Stimulated activated naive CD8-positive, alpha-beta T cell treated with anti-CD3 and anti-CD28 coated beads, Interleukin-15, amount 100 ng/mL, for 72 hours (primary cell): ENCODE data around the gene TBL1XR1.

Experiments used
- ATAC-seq: fragments of 150-1000 bp; cut with Tn5 transposase; 2 replicates; pipeline ENCODE4 v1.10.0; 2021; ENCODE audit warnings: mild to moderate bottlenecking, moderate library complexity
- DNase-seq, 2 donors: peaks; one replicate each; pipeline ENCODE4 v3.0.0; 2021 to 2022
- H3K27ac Mint-ChIP-seq, 2 donors: one replicate each; pipeline ENCODE4 v1.8.0; 2022; ENCODE audit warnings: mild to moderate bottlenecking in 2 of 2, mixed read lengths in 2 of 2, moderate library complexity in 2 of 2
- H3K27me3 Mint-ChIP-seq: one replicate; pipeline ENCODE4 v1.8.0; 2022; ENCODE audit warnings: mixed read lengths
- H3K4me1 Mint-ChIP-seq: one replicate; pipeline ENCODE4 v1.8.0; 2022; ENCODE audit warnings: mild to moderate bottlenecking, mixed read lengths
- H3K4me3 Mint-ChIP-seq, 2 donors: one replicate each; pipeline ENCODE4 v1.8.0; 2022; ENCODE audit warnings: mild to moderate bottlenecking in 2 of 2, mixed read lengths in 2 of 2, moderate library complexity in 1 of 2
- H3K9me3 Mint-ChIP-seq, 2 donors: one replicate each; pipeline ENCODE4 v1.8.0; 2022; ENCODE audit warnings: mixed read lengths in 2 of 2

Gene TBL1XR1

GRCh38 chr3:177065285-177066033 is 131.8 kb downstream of the TBL1XR1 start:
- H3K9me3 Mint-ChIP-seq: no peaks in the 10 kb centered on the region
- H3K27me3 Mint-ChIP-seq: no peaks in the 10 kb centered on the region
- no peak overlapping the region for H3K27ac Mint-ChIP-seq
- H3K4me1 Mint-ChIP-seq: peaks cover 53% of the 10 kb centered on the region
- DNase-seq: no peak
- no peak overlapping the region for H3K4me3 Mint-ChIP-seq
- no peak for ATAC-seq

- H3K27ac Mint-ChIP-seq: no peak overlapping the region
- no peaks in the 10 kb centered on the region for H3K9me3 Mint-ChIP-seq
- H3K4me1 Mint-ChIP-seq: peaks cover 28% of the 10 kb centered on the region
- H3K27me3 Mint-ChIP-seq: no peaks in the 10 kb centered on the region
- no peak overlapping the region for H3K4me3 Mint-ChIP-seq
- ATAC-seq (no peak), DNase-seq (no peak)
Observed at GRCh38 chr3:177062052-177062732, 135.1 kb downstream of the TBL1XR1 start.

DNA sequence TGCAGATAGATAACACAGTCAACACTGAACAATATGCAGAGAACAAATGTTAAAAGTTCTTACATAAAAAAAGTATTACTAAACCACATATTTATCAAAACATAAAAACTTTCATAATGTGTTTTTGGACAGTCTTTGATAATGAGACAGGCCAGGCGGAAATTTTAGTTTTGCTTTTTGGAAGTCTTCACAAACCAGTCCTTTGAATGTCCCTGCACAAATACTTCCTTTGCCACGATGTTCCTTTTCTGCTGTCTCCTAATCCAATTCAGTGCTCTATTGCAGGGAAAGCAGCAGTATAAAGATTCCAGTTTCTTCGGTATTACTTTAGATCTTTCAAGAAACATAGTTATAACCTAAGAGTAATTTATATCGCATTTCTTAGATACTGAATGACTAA is 135.9 kb downstream of the TBL1XR1 start:
- ATAC-seq: no peak
- Mint-ChIP-seq H3K4me1 (peaks cover 25% of the 10 kb centered on the region), H3K27me3 (no peaks in the 10 kb centered on the region), H3K27ac (no peak overlapping the region), H3K4me3 (no peak overlapping the region), H3K9me3 (no peaks in the 10 kb centered on the region)
- no peak for DNase-seq

GRCh38 chr3:177060492-177060891 is 136.8 kb downstream of the TBL1XR1 start:
- Mint-ChIP-seq H3K4me1 (peaks cover 24% of the 10 kb centered on the region), H3K27me3 (no peaks in the 10 kb centered on the region), H3K4me3 (no peak overlapping the region), H3K9me3 (no peaks in the 10 kb centered on the region), H3K27ac (no peak overlapping the region)
- ATAC-seq: no peak
- DNase-seq: no peak

GRCh38 chr3:177058648-177059047 is 138.6 kb downstream of the TBL1XR1 start:
- no peaks in the 10 kb centered on the region for H3K27me3 Mint-ChIP-seq

GRCh38 chr3:177057768-177058167 is 139.5 kb downstream of the TBL1XR1 start:
- H3K4me1 Mint-ChIP-seq: peaks cover 16% of the 10 kb centered on the region
- no peak overlapping the region for H3K27ac Mint-ChIP-seq
- H3K27me3 Mint-ChIP-seq: no peaks in the 10 kb centered on the region
- no peaks in the 10 kb centered on the region for H3K9me3 Mint-ChIP-seq
- DNase-seq (peak; percentile 43 to 67), ATAC-seq (peak; percentile 97)
- no peak overlapping the region for H3K4me3 Mint-ChIP-seq

More at GRCh38 chr3:177058648-177059047, 138.6 kb downstream of the TBL1XR1 start:
- ATAC-seq (no peak), DNase-seq (no peak)
- Mint-ChIP-seq H3K4me3 (no peak overlapping the region), H3K27ac (no peak overlapping the region), H3K9me3 (no peaks in the 10 kb centered on the region), H3K4me1 (peaks cover 22% of the 10 kb centered on the region)

- Mint-ChIP-seq H3K27me3 (no peaks in the 10 kb centered on the region), H3K9me3 (no peaks in the 10 kb centered on the region), H3K4me3 (no peak overlapping the region), H3K27ac (no peak overlapping the region), H3K4me1 (peaks cover 12% of the 10 kb centered on the region)
- no peak for ATAC-seq
- DNase-seq: no peak
Observed at GRCh38 chr3:177056927-177057326, 140.4 kb downstream of the TBL1XR1 start.

GRCh38 chr3:177055605-177056571 is 141.4 kb downstream of the TBL1XR1 start:
- no peaks in the 10 kb centered on the region for H3K9me3 Mint-ChIP-seq
- no peaks in the 10 kb centered on the region for H3K27me3 Mint-ChIP-seq
- peaks cover 16% of the 10 kb centered on the region for H3K4me1 Mint-ChIP-seq
- peak overlapping the region in 1 of 2 donors; percentile 59 for H3K27ac Mint-ChIP-seq
- peak overlapping the region in 1 of 2 donors; percentile 45 for H3K4me3 Mint-ChIP-seq
- ATAC-seq (no peak), DNase-seq (no peak)

DNA sequence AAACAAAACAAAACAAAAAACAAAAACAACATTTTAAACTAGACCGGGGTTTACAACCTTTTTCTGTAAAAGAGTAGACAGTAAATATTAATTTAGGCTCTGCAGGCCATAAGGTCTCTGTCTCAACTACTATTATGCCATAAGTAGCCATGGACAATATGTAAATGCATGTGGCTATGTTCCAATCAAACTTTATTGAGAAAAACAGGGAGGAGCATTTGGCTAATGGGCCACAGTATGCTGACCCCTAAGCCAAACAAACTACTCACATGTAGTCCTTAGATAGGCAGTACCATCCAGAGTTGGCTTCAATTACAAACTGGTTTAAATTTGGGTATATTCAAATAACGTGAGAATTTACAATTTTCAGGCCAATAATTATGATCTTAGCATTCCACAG is 144.2 kb downstream of the TBL1XR1 start:
- ATAC-seq (no peak), DNase-seq (no peak)
- Mint-ChIP-seq H3K9me3 (no peaks in the 10 kb centered on the region), H3K27me3 (no peaks in the 10 kb centered on the region), H3K4me3 (no peak overlapping the region), H3K27ac (no peak overlapping the region), H3K4me1 (peaks cover 16% of the 10 kb centered on the region)

DNA sequence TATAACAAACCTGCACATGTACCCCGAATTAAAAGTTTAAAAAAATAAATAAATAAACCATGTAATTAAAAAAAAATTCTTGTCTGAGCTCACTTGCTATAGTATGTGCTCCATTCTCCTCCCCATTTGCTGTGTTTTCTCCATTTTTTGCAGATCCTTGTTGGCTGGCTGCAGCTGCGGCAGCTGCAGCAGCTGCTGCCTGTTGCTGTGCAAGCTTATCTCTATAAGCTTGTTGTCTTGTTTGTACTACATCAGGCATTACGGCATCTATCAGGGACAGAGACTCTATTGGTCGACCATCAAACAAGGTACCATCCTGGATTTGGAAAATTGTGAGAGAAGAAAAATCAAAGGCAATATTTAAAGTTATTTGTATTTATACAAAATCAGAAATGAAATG is 145.9 kb downstream of the TBL1XR1 start:
- DNase-seq: no peak
- Mint-ChIP-seq H3K27me3 (no peaks in the 10 kb centered on the region), H3K4me3 (no peak overlapping the region), H3K9me3 (no peaks in the 10 kb centered on the region), H3K4me1 (peaks cover 16% of the 10 kb centered on the region), H3K27ac (peak overlapping the region in 1 of 2 donors; percentile 16)
- ATAC-seq: no peak

DNA sequence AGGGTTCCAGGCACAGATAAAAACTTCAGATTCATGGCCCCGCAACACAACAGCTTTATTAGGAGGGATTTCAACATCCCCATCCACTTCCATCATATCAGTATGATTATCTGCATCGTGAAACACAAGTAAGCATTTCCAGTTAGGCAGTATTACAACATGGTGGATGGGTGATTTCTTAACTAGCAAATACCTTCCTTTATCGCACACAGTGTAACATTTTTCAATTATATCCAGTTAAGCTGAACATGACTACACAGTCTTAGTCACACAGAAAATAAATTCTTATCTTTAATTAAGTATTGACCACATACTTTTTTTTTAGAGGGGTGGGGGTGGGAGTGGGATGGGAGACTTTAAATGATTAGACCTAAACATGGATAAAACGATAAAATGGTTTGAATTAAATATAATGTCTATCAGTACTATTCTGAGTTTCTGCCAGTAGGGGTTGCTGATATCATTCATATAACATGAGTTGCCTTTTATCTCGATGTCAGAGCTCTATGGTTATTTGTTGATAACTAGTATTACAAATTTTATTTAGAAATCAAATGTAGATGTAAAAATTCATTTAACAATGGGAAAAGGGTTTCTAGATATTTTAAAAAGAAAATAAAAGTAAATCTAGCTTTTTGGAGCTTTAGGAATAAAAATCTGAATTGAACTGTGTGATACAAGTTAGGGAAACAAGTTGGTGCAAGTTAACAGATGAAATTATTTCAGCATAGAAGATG is 146.6 kb downstream of the TBL1XR1 start:
- H3K4me1 Mint-ChIP-seq: peaks cover 14% of the 10 kb centered on the region
- H3K4me3 Mint-ChIP-seq: no peak overlapping the region
- DNase-seq (no peak), ATAC-seq (peak; percentile 63)
- peak overlapping the region; percentile 34 to 61 for H3K27ac Mint-ChIP-seq
- H3K27me3 Mint-ChIP-seq: no peaks in the 10 kb centered on the region
- H3K9me3 Mint-ChIP-seq: no peaks in the 10 kb centered on the region

GRCh38 chr3:177045767-177046166 is 151.5 kb downstream of the TBL1XR1 start:
- H3K4me1 Mint-ChIP-seq: peaks cover 20% of the 10 kb centered on the region
- DNase-seq: no peak
- ATAC-seq: no peak
- peaks cover 7 to 8% of the 10 kb centered on the region in 2 donors for H3K9me3 Mint-ChIP-seq
- H3K27me3 Mint-ChIP-seq: no peaks in the 10 kb centered on the region
- H3K4me3 Mint-ChIP-seq: no peak overlapping the region
- H3K27ac Mint-ChIP-seq: no peak overlapping the region

DNA sequence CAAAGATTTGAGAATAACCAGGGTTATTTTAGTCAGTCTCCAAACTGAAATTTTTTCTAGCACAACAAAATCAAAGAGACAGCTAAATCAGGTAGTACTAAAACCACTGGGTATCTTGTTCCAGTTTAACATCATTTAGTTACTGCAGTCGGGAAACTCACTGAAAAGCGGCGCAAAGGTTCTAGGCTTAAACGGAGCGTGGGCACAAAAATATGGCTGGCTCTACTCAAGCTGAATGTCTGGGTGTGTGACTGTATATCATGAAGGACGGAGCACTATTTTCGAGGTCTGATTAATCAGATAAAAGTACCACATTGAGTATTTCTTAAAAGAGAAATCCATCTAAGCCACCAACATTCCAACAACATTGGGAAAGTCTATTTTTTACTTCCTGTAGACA is 152.1 kb downstream of the TBL1XR1 start:
- no peak overlapping the region for H3K27ac Mint-ChIP-seq
- peaks cover 7 to 8% of the 10 kb centered on the region in 2 donors for H3K9me3 Mint-ChIP-seq
- H3K4me3 Mint-ChIP-seq: no peak overlapping the region
- DNase-seq (no peak), ATAC-seq (no peak)
- H3K27me3 Mint-ChIP-seq: no peaks in the 10 kb centered on the region
- H3K4me1 Mint-ChIP-seq: peaks cover 25% of the 10 kb centered on the region

GRCh38 chr3:177041730-177042551 is 155.3 kb downstream of the TBL1XR1 start:
- H3K27ac Mint-ChIP-seq: no peak overlapping the region
- H3K4me3 Mint-ChIP-seq: no peak overlapping the region
- peaks cover 7 to 8% of the 10 kb centered on the region in 2 donors for H3K9me3 Mint-ChIP-seq
- no peak for DNase-seq
- H3K27me3 Mint-ChIP-seq: no peaks in the 10 kb centered on the region
- ATAC-seq: peak; percentile 50
- peaks cover 40% of the 10 kb centered on the region for H3K4me1 Mint-ChIP-seq
